H1 (cell line): ENCODE results near the gene TBC1D4. TPM values are rescaled to one million over a fixed set of nuclear protein-coding genes. Genes with fewer than 3 reads are reported as not detected.
"Not testable (repeated sequence)": the region's sequence is repeated elsewhere in the genome, so short reads cannot be mapped to it uniquely, and the experiment has no call there.

Experiments used
- CTCF ChIA-PET: fragments of 300-600 bp; sonication (Branson Sonifier 250); formaldehyde crosslinking; loops from one replicate; lab custom pipeline; 2021; ENCODE audit not compliant: partially characterized antibody; lab: Charles Lee
- POLR2A ChIA-PET: fragments of 300-600 bp; sonication (Branson Sonifier 250); formaldehyde crosslinking; loops from one replicate; lab custom pipeline; 2021; ENCODE audit warnings: inconsistent platforms; ENCODE audit not compliant: partially characterized antibody; lab: Charles Lee
- DNase-seq, 2 experiments: peaks; one replicate each; pipeline versions ENCODE4 v3.0.0 to v3.0.0-alpha.2; 2010 to 2022; ENCODE audit warnings: low spot score in 2 of 2, low read depth in 1 of 2, mixed read lengths in 1 of 2
- FAIRE-seq: peaks from 2 replicates; lab custom pipeline; 2011; peaks lifted over from hg19 to GRCh38; lab: Jason Lieb, UNC
- H2AFZ ChIP-seq: 2 replicates; pipeline ENCODE4 v1.8.1; 2012; ENCODE audit warnings: low read length, inconsistent platforms
- H2AK5ac ChIP-seq: 2 replicates; pipeline ENCODE4 v1.6.1; 2013; ENCODE audit warnings: low read depth, low read length
- H2BK120ac ChIP-seq: replicated peaks from 2 replicates; pipeline ENCODE3; 2013; ENCODE audit warnings: low read depth, low read length, inconsistent platforms
- H2BK12ac ChIP-seq: 2 replicates; pipeline ENCODE4 v1.6.1; 2013; ENCODE audit warnings: low read depth, low read length
- H2BK15ac ChIP-seq: 2 replicates; pipeline ENCODE4 v1.6.1; 2013; ENCODE audit warnings: low read length
- H2BK20ac ChIP-seq: 2 replicates; pipeline ENCODE4 v1.6.1; 2013; ENCODE audit warnings: low read length
- H2BK5ac ChIP-seq: 2 replicates; pipeline ENCODE4 v1.6.1; 2013; ENCODE audit warnings: low read depth, low read length
- H3K14ac ChIP-seq: 2 replicates; pipeline ENCODE4 v1.6.1; 2013; ENCODE audit warnings: inconsistent platforms; ENCODE audit not compliant: insufficient read length
- H3K18ac ChIP-seq: 2 replicates; pipeline ENCODE4 v1.6.1; 2013; ENCODE audit warnings: low read length; ENCODE audit errors: extremely low read depth
- H3K23ac ChIP-seq: 2 replicates; pipeline ENCODE4 v1.6.1; 2013; ENCODE audit warnings: inconsistent platforms; ENCODE audit not compliant: insufficient read length
- H3K23me2 ChIP-seq: 2 replicates; pipeline ENCODE4 v1.6.1; 2013; ENCODE audit warnings: low read depth, low read length
- H3K27ac ChIP-seq: 2 replicates; pipeline ENCODE4 v1.6.1; 2011; ENCODE audit warnings: low read depth, low read length, inconsistent platforms
- H3K27me3 ChIP-seq, 4 experiments: replicated peaks in 1 of 4; 1 replicate in 1 of 4; 2 replicates in 3 of 4; pipeline versions ENCODE4 v1.6.1 to v1.8.1; 2011 to 2013; ENCODE audit warnings: low read length in 3 of 4, mild to moderate bottlenecking in 3 of 4, inconsistent platforms in 2 of 4, mixed read lengths in 2 of 4, moderate library complexity in 1 of 4; ENCODE audit not compliant: control insufficient read depth in 3 of 4, insufficient read depth in 3 of 4; ENCODE audit errors: extremely low read depth in 1 of 4
- H3K36me3 ChIP-seq, 4 experiments: 2 replicates each; pipeline versions ENCODE4 v1.6.1 to v1.8.1; 2011 to 2013; ENCODE audit warnings: mild to moderate bottlenecking in 4 of 4, low read length in 3 of 4, moderate library complexity in 2 of 4, control low read depth in 1 of 4, inconsistent platforms in 1 of 4; ENCODE audit not compliant: insufficient read depth in 4 of 4, control insufficient read depth in 2 of 4
- H3K4ac ChIP-seq: replicated peaks from 2 replicates; pipeline ENCODE3; 2013; ENCODE audit warnings: low read length, low read depth, mixed read lengths, inconsistent platforms; ENCODE audit not compliant: insufficient read length
- H3K4me1 ChIP-seq, 4 experiments: replicated peaks in 1 of 4; 1 replicate in 1 of 4; 2 replicates in 3 of 4; pipeline versions ENCODE4 v1.6.1 to v1.8.1; 2011 to 2013; ENCODE audit warnings: low read length in 3 of 4, inconsistent platforms in 2 of 4, mixed read lengths in 1 of 4; ENCODE audit not compliant: insufficient read depth in 4 of 4, control insufficient read depth in 3 of 4
- H3K4me2 ChIP-seq, 2 experiments: 2 replicates each; pipeline versions ENCODE4 v1.6.1 to v1.8.1; 2011 to 2013; ENCODE audit warnings: low read depth in 2 of 2, low read length in 2 of 2, control low read depth in 1 of 2, inconsistent platforms in 1 of 2, mild to moderate bottlenecking in 1 of 2; ENCODE audit not compliant: insufficient read depth in 1 of 2
- H3K4me3 ChIP-seq, 4 experiments: fragments of 200-600, 300-600 bp in 1 of 4; sonication (generic), shearing (Covaris generic), sonication (Bioruptor Twin) in 1 of 4; 2 replicates each; pipeline versions ENCODE4 v1.5.1 to v1.8.1; 2011 to 2016; ENCODE audit warnings: low read length in 4 of 4, low read depth in 3 of 4, control low read depth in 2 of 4, inconsistent platforms in 2 of 4, mild to moderate bottlenecking in 2 of 4, mixed read lengths in 1 of 4, moderate library complexity in 1 of 4; ENCODE audit not compliant: insufficient read depth in 2 of 4; ENCODE audit errors: extremely low read depth in 1 of 4
- H3K56ac ChIP-seq: replicated peaks from 2 replicates; pipeline ENCODE3; 2013; ENCODE audit warnings: low read depth, mild to moderate bottlenecking, mixed read lengths, low read length, inconsistent platforms; ENCODE audit not compliant: insufficient read length
- H3K79me1 ChIP-seq: 2 replicates; pipeline ENCODE4 v1.6.1; 2013; ENCODE audit warnings: low read depth, low read length, control low read depth
- H3K79me2 ChIP-seq, 2 experiments: 2 replicates each; pipeline versions ENCODE4 v1.6.1 to v1.8.1; 2012 to 2013; ENCODE audit warnings: low read length in 2 of 2, mild to moderate bottlenecking in 2 of 2, inconsistent platforms in 1 of 2; ENCODE audit not compliant: insufficient read depth in 2 of 2, control insufficient read depth in 1 of 2
- H3K9ac ChIP-seq, 4 experiments: replicated peaks in 1 of 4; 1 replicate in 1 of 4; 2 replicates in 3 of 4; pipeline versions ENCODE4 v1.6.1 to v1.8.1; 2011 to 2013; ENCODE audit warnings: low read depth in 3 of 4, low read length in 3 of 4, control low read depth in 2 of 4, mild to moderate bottlenecking in 2 of 4, moderate library complexity in 2 of 4, inconsistent platforms in 1 of 4; ENCODE audit errors: extremely low read depth in 1 of 4
- H3K9me3 ChIP-seq, 2 experiments: 2 replicates each; pipeline versions ENCODE4 v1.6.1 to v1.8.1; 2012 to 2013; ENCODE audit warnings: mild to moderate bottlenecking in 2 of 2, moderate library complexity in 2 of 2, control low read depth in 1 of 2, inconsistent platforms in 1 of 2, low read depth in 1 of 2, low read length in 1 of 2, mixed read lengths in 1 of 2; ENCODE audit not compliant: insufficient read depth in 2 of 2
- H4K20me1 ChIP-seq, 2 experiments: replicated peaks in 1 of 2; 2 replicates each; pipeline versions ENCODE3 to v1.8.1; 2011 to 2013; ENCODE audit warnings: inconsistent platforms in 2 of 2, low read length in 2 of 2, mild to moderate bottlenecking in 1 of 2; ENCODE audit not compliant: insufficient read depth in 2 of 2, control insufficient read depth in 1 of 2
- H4K5ac ChIP-seq: 2 replicates; pipeline ENCODE4 v1.6.1; 2013; ENCODE audit warnings: low read length, low read depth, mixed read lengths, inconsistent platforms; ENCODE audit not compliant: insufficient read length
- H4K8ac ChIP-seq: 2 replicates; pipeline ENCODE4 v1.8.0; 2013; ENCODE audit warnings: mild to moderate bottlenecking, moderate library complexity, low read length, inconsistent platforms; ENCODE audit not compliant: insufficient read depth; ENCODE audit errors: extremely low read depth
- H4K91ac ChIP-seq: replicated peaks from 2 replicates; pipeline ENCODE3; 2013; ENCODE audit warnings: low read length, mixed read lengths, inconsistent platforms; ENCODE audit not compliant: insufficient read length
- HDAC2 ChIP-seq, 2 experiments: fragments of 300-600 bp in 1 of 2; sonication (generic) in 1 of 2; IDR thresholded peaks; 2 replicates each; pipeline ENCODE4 v1.6.1; 2011 to 2012; ENCODE audit warnings: low read depth in 2 of 2, low read length in 2 of 2, mild to moderate bottlenecking in 2 of 2, moderate library complexity in 2 of 2, borderline replicate concordance in 1 of 2, inconsistent platforms in 1 of 2
- JUND ChIP-seq: IDR thresholded peaks from 2 replicates; pipeline ENCODE4 v1.6.1; 2011; ENCODE audit warnings: mild to moderate bottlenecking, improper control_type of control experiment, low read length
- SRF ChIP-seq: IDR thresholded peaks from 2 replicates; pipeline ENCODE4 v1.6.1; 2011; ENCODE audit warnings: mild to moderate bottlenecking, low read depth, low read length, moderate library complexity
- TAF7 ChIP-seq: optimal IDR thresholded peaks from 2 replicates; pipeline ENCODE3; 2011; ENCODE audit warnings: low read depth, mild to moderate bottlenecking, inconsistent platforms, low read length, moderate library complexity, borderline replicate concordance
- TCF12 ChIP-seq: IDR thresholded peaks from 2 replicates; pipeline ENCODE4 v1.6.1; 2011; ENCODE audit warnings: low read depth, mild to moderate bottlenecking, low read length
- WGBS, 2 experiments: shearing (Covaris generic) in 1 of 2; methylation state at CpG; one replicate each; pipeline versions ENCODE4 v1.1.6 to v1.1.7; 2013 to 2015; ENCODE audit warnings: low lambda C conversion rate in 2 of 2, mixed read lengths in 2 of 2, inconsistent platforms in 1 of 2, low coverage in 1 of 2, missing lambda C conversion rate in 1 of 2; ENCODE audit not compliant: insufficient replicate concordance in 2 of 2, insufficient coverage in 1 of 2, insufficient read length in 1 of 2; ENCODE audit errors: extremely low coverage in 1 of 2, missing lambda C conversion rate in 1 of 2; 5-methylcytosine and 5-hydroxymethylcytosine counted together
- polyA plus RNA-seq, 7 experiments: library from polyadenylated mRNA; depleted of rRNA in 3 of 7; stranded (reverse) in 5 of 7; unstranded in 2 of 7; fragments of >200 nt in 5 of 7; fragments of 200-250 nt in 2 of 7; gene quantifications; 1 replicate in 5 of 7; 2 replicates in 1 of 7; 4 replicates in 1 of 7; pipeline versions ENCODE4 v1.2.1 to v1.2.3, GENCODE V29; 2011 to 2013; ENCODE audit warnings: missing spikeins in 2 of 7, mixed read lengths in 2 of 7
- total RNA-seq: library from RNA; stranded (reverse); fragmentation: NEBNext Ultra II Directional; extraction: Animal tissue kit (Norgen Biotek cat#: 25700); gene quantifications from 2 replicates; pipeline ENCODE4 v1.2.1, GENCODE V29; 2021

Gene TBC1D4
- total and polyA plus RNA-seq, 2 of the 8 experiments (the other 6 are each of a cell fraction or from before 2014, with no cell fraction given) = 16.7 to 39.0 TPM

DNA sequence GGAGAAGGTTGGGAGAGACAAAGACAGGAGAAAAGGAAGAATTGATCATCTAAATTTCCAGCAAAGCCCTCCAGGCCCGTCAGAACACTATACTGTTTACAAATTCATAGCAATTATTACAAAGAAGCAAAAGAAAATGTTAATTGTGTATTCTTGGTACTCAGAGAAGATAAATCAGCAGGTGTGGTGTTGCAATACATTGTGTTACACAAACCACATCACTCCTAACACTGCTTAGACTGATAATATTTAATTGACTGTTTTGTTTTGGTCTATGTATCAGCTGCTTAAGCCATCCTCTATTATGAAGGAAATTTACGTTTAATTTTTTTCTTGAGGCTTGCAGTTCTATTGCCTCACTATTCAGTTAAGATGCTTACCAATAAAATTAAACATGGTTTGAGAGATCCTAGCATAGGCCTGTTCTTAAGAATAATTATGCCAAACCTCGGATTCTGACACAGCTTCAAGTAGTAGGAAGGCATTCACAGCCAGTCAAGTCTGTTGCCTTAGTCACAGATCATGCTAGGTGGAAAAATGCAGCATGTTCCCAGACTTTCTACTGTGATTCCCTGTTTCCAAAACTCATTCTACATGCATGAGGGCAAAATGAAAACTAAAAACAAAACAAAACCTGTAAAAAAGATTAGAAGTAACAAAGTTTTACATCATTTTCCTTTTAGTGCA, 129.2 kb downstream of the TBC1D4 start (continued):
- TF ChIP-seq HDAC2 (IDR thresholded peaks at IDR 0.05; ENCODE audit: borderline replicate concordance in 1 of 2, low read depth in 2 of 2, low read length in 2 of 2) (no peak), TAF7 (no peak), TCF12 (no peak), SRF (no peak), JUND (no peak)

DNA sequence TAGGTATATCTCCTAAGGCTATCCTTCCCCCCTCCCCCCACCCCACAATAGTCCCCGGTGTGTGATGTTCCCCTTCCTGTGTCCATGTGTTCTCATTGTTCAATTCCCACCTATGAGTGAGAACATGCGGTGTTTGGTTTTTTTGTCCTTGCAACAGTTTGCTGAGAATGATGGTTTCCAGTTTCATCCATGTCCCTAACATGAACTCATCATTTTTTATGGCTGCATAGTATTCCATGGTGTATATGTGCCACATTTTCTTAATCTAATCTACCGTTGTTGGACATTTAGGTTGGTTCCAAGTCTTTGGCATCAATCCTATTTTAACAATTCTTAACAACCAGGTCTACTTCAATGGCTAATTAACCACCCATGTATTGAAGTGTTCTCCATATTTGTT, 130.4 kb downstream of the TBC1D4 start:
- H3K79me2 ChIP-seq, H3K23ac ChIP-seq, H3K18ac ChIP-seq, H3K27me3 ChIP-seq, DNase-seq, H2BK12ac ChIP-seq, H4K20me1 ChIP-seq, H2BK15ac ChIP-seq, H3K23me2 ChIP-seq, H3K9me3 ChIP-seq, H3K14ac ChIP-seq, H2AFZ ChIP-seq, POLR2A ChIA-PET, H3K4me1 ChIP-seq, H3K79me1 ChIP-seq, H2BK20ac ChIP-seq, H4K5ac ChIP-seq, H3K4ac ChIP-seq, H4K91ac ChIP-seq, FAIRE-seq, H3K4me3 ChIP-seq, H2BK120ac ChIP-seq, H3K56ac ChIP-seq, H4K8ac ChIP-seq, H3K9ac ChIP-seq, H2BK5ac ChIP-seq, H3K4me2 ChIP-seq, H3K27ac ChIP-seq, H3K36me3 ChIP-seq, H2AK5ac ChIP-seq: not testable (repeated sequence)
- 82% methylated on average over 2 of the region's 3 CpGs; no CpG with 5 or more reads in 1 of the 2 experiments for WGBS, 2 experiments
- CTCF ChIA-PET = interaction anchor here (0.9 kb wide), 1 partner anchor 20 kb away, joined by 3 read pairs; no protein-coding TSS in a partner anchor
